Hematopoietic multipotent progenitor cell treated with erythropoietin and hydrocortisone succinate and interleukin-3 and kit ligand, for 6 days (in vitro differentiated cells): Measurements from ENCODE around the gene PLCB4.

Source experiments
- DNase-seq: peaks from one replicate; pipeline ENCODE4 v3.0.0-alpha.2; 2015

The PLCB4 gene

DNA sequence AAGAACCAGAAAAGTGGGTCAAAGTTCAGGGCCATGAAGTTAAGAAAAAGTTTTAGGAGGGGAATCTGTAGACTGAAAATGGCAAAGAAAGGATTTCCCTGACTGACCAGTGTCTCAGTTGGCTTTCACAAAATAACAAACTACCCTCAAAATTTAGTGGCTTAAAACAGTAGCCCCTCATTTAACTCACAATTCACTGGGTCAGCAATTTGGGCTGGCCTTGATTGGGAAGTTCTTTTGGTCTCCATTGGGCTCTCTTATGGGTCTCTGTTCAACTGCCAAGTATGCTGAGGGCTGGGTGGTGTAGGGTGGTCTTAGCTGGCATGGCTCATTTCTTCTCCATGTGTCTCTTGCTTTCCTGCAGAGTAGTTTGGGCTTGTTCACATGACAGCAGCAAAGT, 161.5 kb downstream of the PLCB4 start:
- DNase-seq, result no peak

DNA sequence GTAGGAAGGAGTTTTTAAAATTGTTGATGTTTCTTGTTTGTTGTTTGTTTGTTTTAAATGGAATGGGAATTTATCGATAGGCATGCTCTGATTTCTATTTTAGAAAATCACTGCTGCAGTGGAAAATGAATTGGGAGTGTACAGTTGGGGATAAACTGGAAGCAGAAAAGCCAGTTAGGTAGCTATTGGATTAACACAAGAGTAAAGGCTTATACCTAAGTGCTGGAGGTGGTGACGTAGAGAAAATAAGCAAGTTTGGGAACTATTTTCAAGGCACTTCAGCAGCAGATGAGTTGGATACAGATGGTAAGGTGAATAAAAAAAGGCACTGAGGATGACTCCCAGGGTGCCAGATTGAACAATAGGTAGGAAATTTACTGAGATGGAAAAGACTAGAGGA, 164.9 kb downstream of the PLCB4 start:
- DNase-seq, result no peak

DNA sequence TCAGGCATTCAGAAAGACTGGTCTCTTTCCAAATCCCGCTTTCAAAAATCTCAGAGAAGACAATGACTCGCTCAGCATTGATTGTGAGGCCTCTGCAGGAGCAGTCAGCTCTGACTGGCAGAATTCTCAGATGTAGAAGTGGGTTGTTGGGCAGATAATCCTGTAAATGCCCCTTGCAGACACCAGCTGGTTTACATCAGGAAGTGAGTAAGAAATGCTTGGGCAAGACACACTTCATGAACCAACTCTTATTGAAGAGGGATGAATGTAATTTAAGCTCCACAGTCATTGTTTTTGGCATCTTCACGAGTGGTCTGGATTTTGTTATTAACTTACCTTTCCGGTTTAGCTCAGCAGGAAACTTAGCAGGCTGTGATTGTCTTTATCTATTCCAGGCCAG, 166.6 kb downstream of the PLCB4 start:
- no peak for DNase-seq

DNA sequence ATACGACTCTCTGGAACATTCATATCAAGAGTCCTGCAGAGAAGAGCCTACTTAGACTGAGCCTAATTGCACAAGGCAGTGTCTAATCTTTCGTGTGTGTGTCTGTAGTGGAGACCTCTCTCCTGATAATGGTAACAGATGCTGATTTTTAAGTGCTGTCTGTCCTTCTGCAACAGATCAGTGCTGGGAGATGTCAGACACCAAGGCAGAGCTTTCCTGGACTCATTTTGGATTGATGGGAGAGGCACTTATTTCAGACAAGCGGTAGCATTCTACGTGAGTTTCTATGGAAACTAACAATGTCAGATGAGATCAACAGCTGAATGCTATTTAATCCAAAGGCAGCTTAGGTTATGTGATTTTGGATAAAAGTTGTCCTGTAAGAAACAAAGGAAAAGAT, 167.6 kb downstream of the PLCB4 start:
- DNase-seq, result no peak

DNA sequence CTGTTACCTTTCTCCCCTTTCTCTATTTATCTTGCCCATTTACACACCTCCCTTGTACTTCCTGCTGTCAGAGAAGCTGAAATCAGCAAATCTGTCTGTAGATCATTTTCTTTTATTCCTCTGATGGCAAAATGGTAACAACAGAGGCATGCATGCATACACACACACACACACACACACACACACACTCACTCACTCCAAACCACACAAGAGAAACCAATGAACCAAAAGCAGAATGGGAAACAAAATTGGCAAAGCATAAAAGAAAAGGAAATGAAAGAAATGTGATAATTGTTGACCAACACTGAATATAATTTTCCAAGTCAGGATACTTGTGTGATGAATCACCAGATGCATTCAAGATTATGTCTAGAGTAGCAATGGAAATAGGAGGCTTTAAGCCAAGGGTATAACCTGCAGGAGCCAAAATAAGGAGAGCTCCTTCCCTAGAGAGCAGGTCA, 172.4 kb downstream of the PLCB4 start:
- no peak for DNase-seq

GRCh38 chr20:9241721-9242427, 173.0 kb downstream of the PLCB4 start:
- DNase-seq, result no peak

DNA sequence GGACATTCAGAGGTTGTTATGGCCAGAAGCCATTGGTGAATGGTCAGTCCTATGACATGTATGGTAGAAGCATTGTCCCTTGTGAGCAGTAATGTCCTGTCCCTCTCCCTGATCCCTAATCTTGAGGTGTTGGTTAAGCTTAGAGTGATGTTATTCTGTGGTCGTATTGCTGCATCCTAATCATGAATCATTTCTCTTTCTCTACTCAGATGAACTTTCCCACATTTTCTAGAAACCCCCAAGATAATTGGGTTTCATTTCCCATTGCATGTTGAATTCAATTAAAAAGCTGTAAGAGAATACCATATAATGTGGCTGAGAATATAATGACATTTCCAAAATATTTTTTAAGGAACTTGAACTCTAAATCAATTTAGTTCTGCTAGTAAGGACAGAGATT, 175.1 kb downstream of the PLCB4 start:
- no peak for DNase-seq

GRCh38 chr20:9244811-9245210, 175.9 kb downstream of the PLCB4 start:
- no peak for DNase-seq

- no peak for DNase-seq
Observed at GRCh38 chr20:9246731-9247130, 177.8 kb downstream of the PLCB4 start.

DNA sequence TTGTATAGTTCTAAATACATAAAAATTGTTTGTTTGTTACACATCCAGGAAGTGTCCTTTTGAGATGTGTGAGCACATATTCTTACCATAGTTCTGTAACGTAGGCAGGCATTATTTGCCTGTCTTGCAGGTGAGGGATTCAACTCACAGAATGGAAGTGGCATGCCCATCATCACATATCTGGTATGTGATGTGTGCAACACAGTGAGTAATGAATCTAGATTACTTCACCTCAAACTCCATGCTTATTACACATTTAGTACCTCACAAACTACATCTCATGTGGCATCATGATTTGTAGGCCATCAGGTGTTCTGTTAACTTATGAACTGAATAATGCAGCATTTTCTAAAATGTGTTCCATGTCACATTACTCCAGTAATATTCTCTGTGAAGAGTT, 181.6 kb downstream of the PLCB4 start:
- DNase-seq, result no peak

GRCh38 chr20:9253006-9253539, 184.2 kb downstream of the PLCB4 start:
- DNase-seq, result no peak

- no peak for DNase-seq
Observed at GRCh38 chr20:9255171-9255570, 186.3 kb downstream of the PLCB4 start.

DNA sequence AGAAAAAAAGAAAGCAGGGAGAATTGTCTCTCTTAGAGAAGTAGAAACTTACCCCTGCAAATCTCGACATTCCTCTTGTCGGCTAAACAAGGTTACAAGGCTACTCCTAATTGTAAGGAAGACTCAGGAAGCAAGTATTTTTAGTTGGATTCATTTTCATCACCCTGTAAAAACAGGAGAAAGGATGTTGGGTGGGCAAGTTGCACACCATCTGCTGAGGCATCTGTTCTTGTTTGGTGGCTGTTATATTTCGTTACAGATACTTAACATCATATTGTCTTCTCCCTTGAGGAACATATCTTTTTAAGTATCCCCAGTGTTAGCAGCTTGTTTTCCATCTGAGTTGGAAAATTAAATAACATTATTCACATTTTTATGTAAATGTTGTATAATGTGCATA, 187.5 kb downstream of the PLCB4 start:
- no peak for DNase-seq

- no peak for DNase-seq
Observed at GRCh38 chr20:9258901-9259300, 190.0 kb downstream of the PLCB4 start.

- DNase-seq, result no peak
Observed at GRCh38 chr20:9260027-9260426, 191.1 kb downstream of the PLCB4 start.

DNA sequence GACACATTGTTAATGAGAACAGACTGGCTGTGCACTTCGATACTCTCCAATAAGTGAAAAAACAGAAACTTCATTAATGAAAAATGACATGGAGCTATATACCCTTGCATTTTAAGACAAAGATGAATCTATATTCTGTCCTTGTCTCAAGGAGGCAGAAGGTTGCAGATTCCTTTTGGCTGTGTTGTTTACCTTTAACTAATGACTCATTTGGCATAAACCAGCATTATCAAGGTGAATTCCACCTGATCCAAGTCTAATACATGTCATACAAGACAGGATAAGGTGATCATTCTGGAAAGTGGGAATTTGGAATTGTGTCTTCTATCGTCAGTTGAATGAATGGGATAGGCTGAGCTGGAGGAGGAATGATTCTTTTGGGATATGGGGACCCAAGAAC, 192.9 kb downstream of the PLCB4 start:
- no peak for DNase-seq

GRCh38 chr20:9262653-9263194, 193.8 kb downstream of the PLCB4 start:
- DNase-seq, result no peak

DNA sequence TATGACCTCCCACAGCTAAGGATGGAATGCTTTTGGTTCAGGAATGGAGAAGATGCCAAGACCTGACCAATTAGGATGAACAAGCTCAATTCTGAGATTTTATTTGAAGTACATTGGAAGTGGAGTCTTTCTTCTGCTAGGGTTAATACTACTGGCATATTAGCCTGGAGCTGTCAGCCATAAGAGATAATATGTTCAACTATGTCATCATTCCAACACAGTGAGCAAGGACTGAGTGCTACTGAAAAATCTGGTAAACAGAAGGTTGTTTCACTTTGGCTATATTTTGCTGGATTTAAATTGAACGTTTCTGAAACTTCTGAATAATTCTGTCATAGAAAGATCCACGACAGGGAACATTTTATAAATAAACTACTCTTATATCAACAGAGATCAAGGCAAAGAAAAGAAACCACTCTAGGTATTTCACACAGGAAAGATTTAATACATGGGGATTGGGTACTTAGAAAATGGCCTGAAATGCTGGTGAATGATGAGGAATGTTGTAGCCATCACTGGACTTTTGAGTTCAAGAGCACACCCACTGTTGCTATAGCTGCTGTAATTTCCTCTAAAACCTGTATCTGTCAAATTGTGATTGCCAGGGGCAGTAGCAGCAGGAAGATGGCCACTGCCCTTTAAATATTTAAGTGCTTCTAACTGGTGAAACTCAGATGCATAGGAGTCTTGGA, 200.5 kb downstream of the PLCB4 start:
- DNase-seq, result no peak

DNA sequence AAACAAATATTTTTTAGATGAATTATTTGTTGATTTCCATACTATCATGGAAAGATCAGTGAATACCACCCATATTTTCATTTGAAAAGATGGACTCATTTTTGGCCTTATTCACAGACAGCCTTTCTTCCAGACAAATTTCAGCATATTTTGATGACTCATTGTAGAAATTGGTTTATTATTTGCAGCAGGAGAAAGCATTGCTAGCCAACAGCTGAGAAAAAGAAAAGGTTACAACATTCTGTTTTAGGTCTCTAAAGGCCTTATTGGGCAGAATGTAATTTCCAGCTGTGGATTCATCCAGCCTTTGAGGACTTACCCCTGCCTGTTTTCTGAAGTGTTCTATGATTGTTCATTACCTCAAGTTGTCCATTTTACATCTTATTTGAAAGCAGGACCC, 201.9 kb downstream of the PLCB4 start:
- DNase-seq, result no peak

- DNase-seq, result no peak
Observed at GRCh38 chr20:9276966-9277468, 208.1 kb downstream of the PLCB4 start.

DNA sequence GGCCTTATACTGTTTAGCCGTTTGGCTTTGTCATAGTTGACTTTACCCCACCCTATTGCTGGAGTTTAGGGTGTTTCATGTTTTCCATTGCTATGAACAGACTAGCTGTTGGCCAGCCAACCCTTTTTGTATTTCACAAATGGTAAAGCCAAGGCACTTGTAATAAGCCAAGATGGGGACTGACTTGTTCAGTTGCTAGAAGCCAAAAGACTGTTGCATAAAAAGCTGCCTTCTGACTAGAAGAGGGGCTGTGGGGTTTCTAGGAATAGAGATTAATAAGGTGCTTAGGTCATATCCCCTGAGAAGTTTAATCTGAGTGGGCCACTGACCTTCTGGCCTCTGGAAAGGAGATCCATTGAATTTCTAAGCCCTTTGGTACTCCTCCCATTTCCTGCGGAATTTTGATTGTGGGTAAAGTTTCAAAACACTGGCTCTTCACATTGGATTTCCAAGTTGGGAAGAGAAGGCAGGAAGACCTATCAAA, 211.1 kb downstream of the PLCB4 start:
- no peak for DNase-seq

GRCh38 chr20:9280666-9281065, 211.8 kb downstream of the PLCB4 start:
- no peak for DNase-seq

- DNase-seq, result no peak
Observed at GRCh38 chr20:9281803-9282202, 212.9 kb downstream of the PLCB4 start.

GRCh38 chr20:9285617-9286016, 216.7 kb downstream of the PLCB4 start:
- DNase-seq, result no peak
